ENCODE results near the gene GIN1. TPM values are rescaled to one million over a fixed set of nuclear protein-coding genes. Genes with fewer than 3 reads are reported as not detected.

Gene GIN1
- total RNA-seq, 1 donor from 2014 or later = 5.4 TPM

DNA sequence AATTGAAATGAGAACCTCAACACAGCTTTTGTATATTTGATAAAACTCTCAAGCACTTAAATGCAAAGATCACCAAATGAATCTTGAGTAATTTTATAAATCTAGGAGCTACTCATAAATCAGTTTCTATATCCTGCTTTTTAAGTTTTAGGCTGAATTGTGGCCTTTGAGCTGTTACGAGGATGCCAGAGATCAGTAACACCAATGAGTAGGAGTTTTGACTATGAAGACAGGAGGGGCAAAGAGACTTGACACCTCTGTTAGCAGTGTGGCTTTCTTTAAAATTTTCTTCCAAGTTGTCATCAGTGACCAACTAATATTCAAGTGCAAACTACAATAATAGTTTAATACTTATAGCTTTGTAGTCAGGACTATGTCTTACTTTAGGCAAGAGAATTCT, 12.7 kb upstream of the GIN1 start:
- Histone ChIP-seq H3K27me3 (no peaks in the 10 kb centered on the region), H3K9me3 (no peaks in the 10 kb centered on the region), H3K36me3 (no peaks in the 10 kb centered on the region), H3K27ac (no peak overlapping the region), H3K4me3 (no peak overlapping the region), H3K4me1 (no peaks in the 10 kb centered on the region)
- intact Hi-C loops (cut with DNase I) = no loop called here
- DNase-seq (ENCODE audit: extremely low spot score in 2 of 2) = no peak
- TF ChIP-seq, protein P1, sequence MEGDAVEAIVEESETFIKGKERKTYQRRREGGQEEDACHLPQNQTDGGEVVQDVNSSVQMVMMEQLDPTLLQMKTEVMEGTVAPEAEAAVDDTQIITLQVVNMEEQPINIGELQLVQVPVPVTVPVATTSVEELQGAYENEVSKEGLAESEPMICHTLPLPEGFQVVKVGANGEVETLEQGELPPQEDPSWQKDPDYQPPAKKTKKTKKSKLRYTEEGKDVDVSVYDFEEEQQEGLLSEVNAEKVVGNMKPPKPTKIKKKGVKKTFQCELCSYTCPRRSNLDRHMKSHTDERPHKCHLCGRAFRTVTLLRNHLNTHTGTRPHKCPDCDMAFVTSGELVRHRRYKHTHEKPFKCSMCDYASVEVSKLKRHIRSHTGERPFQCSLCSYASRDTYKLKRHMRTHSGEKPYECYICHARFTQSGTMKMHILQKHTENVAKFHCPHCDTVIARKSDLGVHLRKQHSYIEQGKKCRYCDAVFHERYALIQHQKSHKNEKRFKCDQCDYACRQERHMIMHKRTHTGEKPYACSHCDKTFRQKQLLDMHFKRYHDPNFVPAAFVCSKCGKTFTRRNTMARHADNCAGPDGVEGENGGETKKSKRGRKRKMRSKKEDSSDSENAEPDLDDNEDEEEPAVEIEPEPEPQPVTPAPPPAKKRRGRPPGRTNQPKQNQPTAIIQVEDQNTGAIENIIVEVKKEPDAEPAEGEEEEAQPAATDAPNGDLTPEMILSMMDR (IDR thresholded peaks at IDR 0.05) = no peak
- no peak for TF ChIP-seq POLR2A (IDR thresholded peaks at IDR 0.05)
- no peak for TF ChIP-seq POLR2AphosphoS5 (IDR thresholded peaks at IDR 0.05; ENCODE audit: insufficient read depth in 1 of 2, low read depth in 1 of 2)

DNA sequence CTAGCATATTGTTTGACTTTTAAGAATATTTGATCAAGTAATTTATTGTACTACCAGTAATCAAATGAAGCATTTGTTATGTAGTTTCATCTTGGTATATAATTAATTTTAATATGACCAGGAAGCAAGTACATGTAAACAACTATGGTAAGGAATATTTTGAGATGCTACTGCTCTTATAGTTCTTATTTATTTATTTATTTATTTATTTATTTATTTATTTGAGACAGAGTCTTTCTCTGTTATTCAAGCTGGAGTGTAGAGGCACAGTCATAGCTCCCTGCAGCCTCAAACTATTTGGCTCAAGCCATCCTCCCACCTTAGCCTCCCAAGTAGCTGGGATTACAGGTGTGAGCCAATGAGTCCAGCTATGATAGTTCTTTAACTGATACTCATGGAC, 8.3 kb upstream of the GIN1 start:
- DNase-seq (ENCODE audit: extremely low spot score in 2 of 2) = no peak
- peaks cover 3% of the 10 kb centered on the region for H3K4me1 ChIP-seq
- H3K27me3 ChIP-seq = no peaks in the 10 kb centered on the region
- no peaks in the 10 kb centered on the region for H3K36me3 ChIP-seq
- no peak overlapping the region for H3K4me3 ChIP-seq
- TF ChIP-seq POLR2AphosphoS5 (IDR thresholded peaks at IDR 0.05; ENCODE audit: insufficient read depth in 1 of 2, low read depth in 1 of 2) (no peak), POLR2A (IDR thresholded peaks at IDR 0.05) (no peak)
- TF ChIP-seq, protein P1 (IDR thresholded peaks at IDR 0.05) = no peak
- H3K27ac ChIP-seq = no peak overlapping the region
- no peaks in the 10 kb centered on the region for H3K9me3 ChIP-seq
- intact Hi-C loops (cut with DNase I) = no loop called here

DNA sequence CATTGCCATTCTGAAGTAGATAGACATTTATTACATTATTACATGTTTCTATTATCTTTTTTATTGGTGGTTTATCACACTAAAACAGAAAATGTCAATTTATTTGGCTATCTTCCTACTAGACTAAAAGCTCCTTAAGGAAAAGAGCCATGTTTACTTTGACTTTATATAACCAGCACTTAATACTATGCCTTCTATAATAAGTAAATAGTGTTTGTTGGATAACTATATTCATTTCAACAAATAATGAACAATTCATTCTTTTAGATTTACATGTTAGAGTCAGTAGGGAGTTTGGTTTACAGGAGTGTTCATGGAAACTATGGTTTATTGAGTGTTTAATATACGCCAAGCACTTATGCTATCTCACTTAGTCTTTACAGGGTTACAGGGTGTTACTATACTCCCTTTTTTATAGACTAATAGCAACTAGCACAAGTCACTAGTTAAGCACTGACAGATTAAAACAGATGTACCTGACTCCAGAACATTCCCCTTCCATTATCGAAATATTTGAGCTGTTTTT, 7.4 kb upstream of the GIN1 start:
- Histone ChIP-seq H3K27ac (no peak overlapping the region), H3K27me3 (no peaks in the 10 kb centered on the region), H3K4me1 (peaks cover 10% of the 10 kb centered on the region), H3K36me3 (no peaks in the 10 kb centered on the region), H3K9me3 (no peaks in the 10 kb centered on the region), H3K4me3 (no peak overlapping the region)
- intact Hi-C loops (cut with DNase I) = no loop called here
- no peak for DNase-seq (ENCODE audit: extremely low spot score in 2 of 2)
- TF ChIP-seq, protein P1 (IDR thresholded peaks at IDR 0.05) = no peak
- TF ChIP-seq POLR2A (IDR thresholded peaks at IDR 0.05) (no peak), POLR2AphosphoS5 (IDR thresholded peaks at IDR 0.05; ENCODE audit: insufficient read depth in 1 of 2, low read depth in 1 of 2) (no peak)

DNA sequence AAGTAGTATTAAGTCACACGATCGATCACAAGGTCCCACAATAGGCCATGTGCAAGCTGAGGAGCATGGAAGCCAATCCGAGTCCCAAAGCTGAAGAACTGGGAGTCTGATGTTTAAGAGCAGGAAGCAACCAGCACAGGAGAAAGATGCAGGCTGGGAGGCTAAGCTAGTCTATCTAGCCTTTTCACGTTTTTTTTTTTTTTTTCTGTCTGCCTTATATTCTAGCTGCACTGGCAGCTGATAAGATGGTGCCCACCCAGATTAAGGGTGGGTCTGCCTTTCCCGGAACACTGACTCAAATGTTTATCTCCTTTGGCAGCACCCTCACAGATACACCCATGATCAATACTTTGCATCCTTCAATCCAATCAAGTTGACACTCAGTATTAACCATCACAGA, 6.6 kb upstream of the GIN1 start:
- no peak for TF ChIP-seq POLR2AphosphoS5 (IDR thresholded peaks at IDR 0.05; ENCODE audit: insufficient read depth in 1 of 2, low read depth in 1 of 2)
- TF ChIP-seq, protein P1 (IDR thresholded peaks at IDR 0.05) = no peak
- Histone ChIP-seq H3K27me3 (no peaks in the 10 kb centered on the region), H3K27ac (no peak overlapping the region), H3K9me3 (no peaks in the 10 kb centered on the region), H3K4me1 (peaks cover 17% of the 10 kb centered on the region), H3K36me3 (no peaks in the 10 kb centered on the region), H3K4me3 (no peak overlapping the region)
- no peak for DNase-seq (ENCODE audit: extremely low spot score in 2 of 2)
- intact Hi-C loops (cut with DNase I) = no loop called here

DNA sequence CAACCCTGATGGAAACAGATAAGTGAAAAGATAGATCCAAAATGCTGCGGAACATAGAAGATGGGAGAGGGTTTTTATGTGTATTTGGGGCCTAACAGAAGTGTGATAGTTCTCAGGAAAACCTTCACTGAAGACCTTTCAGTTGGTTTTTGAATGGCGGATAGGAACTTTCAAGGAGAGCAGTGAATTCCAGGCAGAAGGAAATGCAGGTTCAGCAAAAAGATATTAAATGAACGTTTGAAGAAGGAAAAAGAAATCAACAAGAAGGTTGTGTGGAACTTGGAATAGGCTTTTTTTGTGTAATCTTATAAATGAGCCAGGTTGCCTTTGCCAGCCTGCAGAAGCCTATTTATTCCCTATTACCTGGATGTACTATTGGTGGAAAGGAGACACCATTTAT, 2.3 kb upstream of the GIN1 start:
- H3K4me1 ChIP-seq = peaks cover 45% of the 10 kb centered on the region
- no peaks in the 10 kb centered on the region for H3K9me3 ChIP-seq

More for the DNA sequence above, 2.3 kb upstream of the GIN1 start:
- no peaks in the 10 kb centered on the region for H3K27me3 ChIP-seq
- no peak for DNase-seq (ENCODE audit: extremely low spot score in 2 of 2)
- no peaks in the 10 kb centered on the region for H3K36me3 ChIP-seq
- H3K27ac ChIP-seq = no peak overlapping the region
- TF ChIP-seq POLR2A (IDR thresholded peaks at IDR 0.05) (no peak), POLR2AphosphoS5 (IDR thresholded peaks at IDR 0.05; ENCODE audit: insufficient read depth in 1 of 2, low read depth in 1 of 2) (no peak)
- TF ChIP-seq, protein P1 (IDR thresholded peaks at IDR 0.05) = no peak
- intact Hi-C loops (cut with DNase I) = no loop called here
- H3K4me3 ChIP-seq = no peak overlapping the region

All from vagina (tissue), 2 donors.